Kidney (tissue), 14 donors: ENCODE measurements around the gene HM13. TPM values are rescaled to one million over a fixed set of nuclear protein-coding genes. Genes with fewer than 3 reads are reported as not detected.

Source experiments
- DNase-seq, 5 donors: peaks; one replicate each; pipeline ENCODE4 v3.0.0-alpha.2; 2013 to 2020
- FAIRE-seq: peaks from 2 replicates; lab custom pipeline; 2012; peaks lifted over from hg19 to GRCh38; lab: Jason Lieb, UNC
- H3K27ac ChIP-seq, 2 donors: one replicate each; pipeline ENCODE4 v1.7.0; 2013; ENCODE audit warnings: low read depth in 2 of 2, low read length in 2 of 2, inconsistent platforms in 1 of 2
- H3K27me3 ChIP-seq: one replicate; pipeline ENCODE4 v1.7.1; 2013; ENCODE audit warnings: low read length, inconsistent platforms; ENCODE audit not compliant: control insufficient read depth, insufficient read depth
- H3K36me3 ChIP-seq, 3 donors: one replicate each; pipeline versions ENCODE4 v1.7.0 to v1.7.1; 2013; ENCODE audit warnings: low read length in 3 of 3, control low read depth in 1 of 3, inconsistent platforms in 1 of 3; ENCODE audit not compliant: insufficient read depth in 3 of 3, control insufficient read depth in 2 of 3
- H3K4me1 ChIP-seq, 3 donors: one replicate each; pipeline versions ENCODE4 v1.7.0 to v1.7.1; 2013; ENCODE audit warnings: low read length in 3 of 3, inconsistent platforms in 1 of 3, low read depth in 1 of 3; ENCODE audit not compliant: control insufficient read depth in 2 of 3, insufficient read depth in 2 of 3
- H3K4me3 ChIP-seq, 3 donors: one replicate each; pipeline versions ENCODE4 v1.7.0 to v1.8.1; 2013; ENCODE audit warnings: low read length in 3 of 3, control low read depth in 1 of 3, inconsistent platforms in 1 of 3
- H3K9ac ChIP-seq, 3 donors: one replicate each; pipeline versions ENCODE4 v1.7.0 to v1.7.1; 2013; ENCODE audit warnings: low read length in 3 of 3, control low read depth in 1 of 3, inconsistent platforms in 1 of 3
- H3K9me3 ChIP-seq, 3 donors: one replicate each; pipeline versions ENCODE4 v1.7.0 to v1.7.1; 2013; ENCODE audit warnings: low read length in 3 of 3, control low read depth in 1 of 3, inconsistent platforms in 1 of 3; ENCODE audit not compliant: control insufficient read depth in 2 of 3, insufficient read depth in 1 of 3
- intact Hi-C: fragments of 100-400 bp; cut with DNase I; formaldehyde crosslinking; loops from one replicate; pipeline ENCODE4 v1.11.1; 2022
- polyA plus RNA-seq: library from polyadenylated mRNA; stranded (reverse); fragments of 350-450 nt; fragmentation: Illumina TruSeq; extraction: RNeasy Lipid Tissue Mini Kit (QIAGEN cat#74804); gene quantifications from one replicate; pipeline ENCODE4 v1.2.3, GENCODE V29; 2014; ENCODE audit warnings: low read depth, low replicate concordance; ENCODE audit not compliant: insufficient read depth
- total RNA-seq: library from RNA; stranded (reverse); fragmentation: NEBNext Ultra II Directional; extraction: Animal tissue kit (Norgen Biotek cat#: 25700); gene quantifications from one replicate; pipeline ENCODE4 v1.2.1, GENCODE V29; 2021
- TF ChIP-seq, protein P1 (sequence below): IDR thresholded peaks from 3 replicates; pipeline ENCODE4 v1.5.1; 2012; ENCODE audit warnings: mild to moderate bottlenecking, moderate library complexity, borderline replicate concordance; ENCODE audit not compliant: insufficient read depth; ENCODE audit errors: extremely low read depth
- donor health status: control.
- donor health status: control.
- donor health status: control.
- donor health status: control.
- donor health status: control.
- donor health status: DM: yes; HTN: yes; CAD: no.
- donor health status: Normal renal cell carcinoma (clear cell type).

HM13 gene
- total and polyA plus RNA-seq, 2 donors from 2014 or later, result 154 to 174 TPM

GRCh38 chr20:31560746-31561598 is 46.7 kb downstream of the HM13 start:
- FAIRE-seq (no peak), DNase-seq (no peak)
- intact Hi-C loops, result loop anchor here (5.0 kb wide), 1 partner anchor 51 kb away; no protein-coding TSS in a partner anchor
- H3K4me3 ChIP-seq, result no peak overlapping the region
- peaks cover 0 to 4% (median 4%) of the 10 kb centered on the region in 3 donors for H3K4me1 ChIP-seq
- TF ChIP-seq, protein P1, sequence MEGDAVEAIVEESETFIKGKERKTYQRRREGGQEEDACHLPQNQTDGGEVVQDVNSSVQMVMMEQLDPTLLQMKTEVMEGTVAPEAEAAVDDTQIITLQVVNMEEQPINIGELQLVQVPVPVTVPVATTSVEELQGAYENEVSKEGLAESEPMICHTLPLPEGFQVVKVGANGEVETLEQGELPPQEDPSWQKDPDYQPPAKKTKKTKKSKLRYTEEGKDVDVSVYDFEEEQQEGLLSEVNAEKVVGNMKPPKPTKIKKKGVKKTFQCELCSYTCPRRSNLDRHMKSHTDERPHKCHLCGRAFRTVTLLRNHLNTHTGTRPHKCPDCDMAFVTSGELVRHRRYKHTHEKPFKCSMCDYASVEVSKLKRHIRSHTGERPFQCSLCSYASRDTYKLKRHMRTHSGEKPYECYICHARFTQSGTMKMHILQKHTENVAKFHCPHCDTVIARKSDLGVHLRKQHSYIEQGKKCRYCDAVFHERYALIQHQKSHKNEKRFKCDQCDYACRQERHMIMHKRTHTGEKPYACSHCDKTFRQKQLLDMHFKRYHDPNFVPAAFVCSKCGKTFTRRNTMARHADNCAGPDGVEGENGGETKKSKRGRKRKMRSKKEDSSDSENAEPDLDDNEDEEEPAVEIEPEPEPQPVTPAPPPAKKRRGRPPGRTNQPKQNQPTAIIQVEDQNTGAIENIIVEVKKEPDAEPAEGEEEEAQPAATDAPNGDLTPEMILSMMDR, result no peak
- no peaks in the 10 kb centered on the region for H3K27me3 ChIP-seq
- no peak overlapping the region for H3K27ac ChIP-seq
- no peaks in the 10 kb centered on the region for H3K9me3 ChIP-seq
- peaks cover 9 to 24% (median 15%) of the 10 kb centered on the region in 3 donors for H3K36me3 ChIP-seq
- H3K9ac ChIP-seq, result no peak overlapping the region

DNA sequence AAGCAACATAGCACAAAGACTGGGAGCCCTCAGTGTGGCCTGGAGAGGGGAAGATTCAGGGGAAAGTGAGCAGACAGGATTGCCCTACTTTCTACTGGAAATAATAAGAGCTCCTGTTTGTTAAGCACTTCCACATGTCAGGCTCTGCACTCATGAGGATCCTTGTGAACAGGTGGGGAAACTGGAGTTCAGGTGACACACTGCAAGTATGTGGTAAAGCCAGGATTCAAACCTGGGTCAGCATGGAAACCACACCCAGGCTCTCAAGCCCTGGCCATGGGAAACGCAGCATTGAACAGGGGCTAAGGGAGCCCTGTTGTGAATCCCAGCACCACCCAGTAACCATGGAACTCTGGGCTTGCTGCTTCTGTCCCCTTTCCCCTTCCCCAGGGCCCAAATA is 48.0 kb downstream of the HM13 start:
- no peak for DNase-seq
- Histone ChIP-seq H3K9ac (no peak overlapping the region), H3K36me3 (peaks cover 7 to 24% (median 12%) of the 10 kb centered on the region in 3 donors), H3K27ac (no peak overlapping the region), H3K27me3 (no peaks in the 10 kb centered on the region), H3K4me1 (peaks cover 0 to 4% (median 4%) of the 10 kb centered on the region in 3 donors), H3K4me3 (no peak overlapping the region), H3K9me3 (no peaks in the 10 kb centered on the region)
- TF ChIP-seq, protein P1, result no peak
- no peak for FAIRE-seq
- intact Hi-C loops, result loop anchor here (5.0 kb wide), 1 partner anchor 50 kb away; no protein-coding TSS in a partner anchor

GRCh38 chr20:31564284-31564683 is 50.0 kb downstream of the HM13 start:
- TF ChIP-seq, protein P1, result no peak
- FAIRE-seq (no peak), DNase-seq (no peak)
- H3K27ac ChIP-seq, result no peak overlapping the region
- peaks cover 0 to 7% (median 4%) of the 10 kb centered on the region in 3 donors for H3K4me1 ChIP-seq
- H3K9ac ChIP-seq, result no peak overlapping the region
- no peak overlapping the region for H3K4me3 ChIP-seq
- H3K9me3 ChIP-seq, result no peaks in the 10 kb centered on the region
- H3K36me3 ChIP-seq, result peaks cover 7 to 24% (median 15%) of the 10 kb centered on the region in 3 donors
- H3K27me3 ChIP-seq, result no peaks in the 10 kb centered on the region
- intact Hi-C loops, result loop anchor here (5.0 kb wide), 1 partner anchor 48 kb away; no protein-coding TSS in a partner anchor
